HepG2 (cell line): ENCODE data around the gene TBX6. TPM values are rescaled to one million over a fixed set of nuclear protein-coding genes. Genes with fewer than 3 reads are reported as not detected.

Experiments
- HNRNPK ChIP-seq: fragments of 200-400 bp; formaldehyde crosslinking; IDR thresholded peaks from 2 replicates; pipeline ENCODE4 v1.6.1; 2018; ENCODE audit warnings: low read length, low read depth, moderate library complexity, mild to moderate bottlenecking; ENCODE audit not compliant: poor library complexity, severe bottlenecking
- MIER3 ChIP-seq: IDR thresholded peaks from 2 replicates; pipeline ENCODE4 v1.6.1; 2016; ENCODE audit warnings: missing compliant biosample characterization, borderline replicate concordance
- MYC ChIP-seq: sonication (generic); formaldehyde crosslinking; IDR thresholded peaks from 2 replicates; pipeline ENCODE4 v1.9.0; 2021; ENCODE audit warnings: missing genetic modification reagents, borderline replicate concordance
- MYNN ChIP-seq: sonication (generic); formaldehyde crosslinking; IDR thresholded peaks from 2 replicates; pipeline ENCODE4 v1.4.0; 2020; ENCODE audit warnings: mild to moderate bottlenecking, low read depth, missing genetic modification reagents
- NAIF1 ChIP-seq: sonication (generic); formaldehyde crosslinking; IDR thresholded peaks from 2 replicates; pipeline ENCODE4 v1.5.0; 2020; ENCODE audit warnings: mild to moderate bottlenecking, missing genetic modification reagents, borderline replicate concordance
- NBN ChIP-seq: fragments of 450-650 bp; conservative IDR thresholded peaks from 2 replicates; pipeline ENCODE4 v1.6.1; 2017
- RFX5 ChIP-seq: IDR thresholded peaks from 2 replicates; pipeline ENCODE4 v1.6.1; 2011; ENCODE audit warnings: low read depth, low read length, improper control_type of control experiment
- RORA ChIP-seq: sonication (generic); formaldehyde crosslinking; IDR thresholded peaks from 2 replicates; pipeline ENCODE4 v1.5.0; 2020; ENCODE audit warnings: mild to moderate bottlenecking, missing genetic modification reagents, moderate library complexity
- ZBTB38 ChIP-seq: sonication (generic); formaldehyde crosslinking; IDR thresholded peaks from 2 replicates; pipeline ENCODE4 v1.5.1; 2020; ENCODE audit warnings: mild to moderate bottlenecking, missing genetic modification reagents
- polyA plus RNA-seq, 8 experiments: library from polyadenylated mRNA; depleted of rRNA in 3 of 8; stranded (reverse) in 7 of 8; unstranded in 1 of 8; fragments of >200 nt; fragmentation: Illumina TruSeq in 4 of 8; extraction: Trizol in 4 of 8; gene quantifications; 2 replicates each; pipeline versions ENCODE4 v1.2.1 to v1.2.3, GENCODE V29; 2011 to 2016; ENCODE audit warnings: low read depth in 4 of 8, missing spikeins in 1 of 8, mixed read lengths in 1 of 8; ENCODE audit not compliant: insufficient read depth in 1 of 8
- total RNA-seq, 5 experiments: library from RNA; depleted of rRNA; stranded (reverse); fragments of >200 nt; fragmentation: Illumina TruSeq; extraction: Trizol; gene quantifications; 2 replicates each; pipeline ENCODE4 v1.2.3, GENCODE V29; 2016; ENCODE audit warnings: low read depth in 1 of 5
- TF ChIP-seq, protein P1 (sequence below): sonication (generic); formaldehyde crosslinking; IDR thresholded peaks from one replicate; pipeline ENCODE4 v1.5.1; 2020; ENCODE audit warnings: mild to moderate bottlenecking, missing genetic modification reagents; ENCODE audit errors: not compliant biosample characterization
- TF ChIP-seq, protein P2 (sequence below): IDR thresholded peaks from 2 replicates; pipeline ENCODE4 v1.4.0; 2020; ENCODE audit warnings: mild to moderate bottlenecking, missing genetic modification reagents
- TF ChIP-seq, protein P3 (sequence below): sonication (generic); formaldehyde crosslinking; IDR thresholded peaks from 2 replicates; pipeline ENCODE4 v1.4.0; 2020; ENCODE audit warnings: mild to moderate bottlenecking, missing genetic modification reagents, borderline replicate concordance
- TF ChIP-seq, protein P4 (sequence below): sonication (generic); formaldehyde crosslinking; IDR thresholded peaks from 2 replicates; pipeline ENCODE4 v1.8.1; 2023; ENCODE audit warnings: mild to moderate bottlenecking, missing genetic modification reagents

TBX6 gene
- total and polyA plus RNA-seq, 2 of the 13 experiments (the other 11 are each of a cell fraction or from before 2014, with no cell fraction given) = 0.24 to 0.42 TPM

DNA sequence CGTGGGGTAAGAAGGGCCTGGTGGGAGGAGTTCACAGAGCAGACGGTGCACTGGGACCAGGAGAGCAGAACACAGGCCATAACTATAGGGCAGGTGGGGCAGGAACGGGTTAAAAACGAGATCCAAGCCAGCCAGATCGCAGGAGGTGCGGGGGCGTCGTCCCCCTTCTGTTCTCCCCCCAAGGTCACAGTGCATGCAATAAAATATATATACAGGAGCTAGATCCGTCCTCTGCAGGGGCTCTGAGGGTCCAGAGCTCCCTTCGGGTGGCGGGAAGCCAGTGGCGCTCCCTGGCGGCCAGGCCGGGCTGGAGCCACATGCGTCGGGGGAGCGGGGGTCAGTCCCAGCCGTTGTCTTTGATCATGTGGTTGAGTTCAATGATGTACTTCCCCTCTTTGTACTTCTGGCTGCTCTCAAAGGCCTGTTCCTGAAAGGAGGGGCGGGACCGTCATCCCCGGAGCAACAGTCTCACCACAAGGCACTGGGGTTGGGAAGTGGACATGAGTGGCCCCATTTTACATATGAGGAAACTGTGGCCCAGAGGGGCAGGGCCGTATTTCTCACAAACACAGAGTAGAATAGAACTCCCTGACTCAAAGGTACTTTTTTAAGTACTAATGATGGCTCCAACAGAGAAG is 768 bp upstream of the TBX6 start (continued):
- TF ChIP-seq, protein P1, sequence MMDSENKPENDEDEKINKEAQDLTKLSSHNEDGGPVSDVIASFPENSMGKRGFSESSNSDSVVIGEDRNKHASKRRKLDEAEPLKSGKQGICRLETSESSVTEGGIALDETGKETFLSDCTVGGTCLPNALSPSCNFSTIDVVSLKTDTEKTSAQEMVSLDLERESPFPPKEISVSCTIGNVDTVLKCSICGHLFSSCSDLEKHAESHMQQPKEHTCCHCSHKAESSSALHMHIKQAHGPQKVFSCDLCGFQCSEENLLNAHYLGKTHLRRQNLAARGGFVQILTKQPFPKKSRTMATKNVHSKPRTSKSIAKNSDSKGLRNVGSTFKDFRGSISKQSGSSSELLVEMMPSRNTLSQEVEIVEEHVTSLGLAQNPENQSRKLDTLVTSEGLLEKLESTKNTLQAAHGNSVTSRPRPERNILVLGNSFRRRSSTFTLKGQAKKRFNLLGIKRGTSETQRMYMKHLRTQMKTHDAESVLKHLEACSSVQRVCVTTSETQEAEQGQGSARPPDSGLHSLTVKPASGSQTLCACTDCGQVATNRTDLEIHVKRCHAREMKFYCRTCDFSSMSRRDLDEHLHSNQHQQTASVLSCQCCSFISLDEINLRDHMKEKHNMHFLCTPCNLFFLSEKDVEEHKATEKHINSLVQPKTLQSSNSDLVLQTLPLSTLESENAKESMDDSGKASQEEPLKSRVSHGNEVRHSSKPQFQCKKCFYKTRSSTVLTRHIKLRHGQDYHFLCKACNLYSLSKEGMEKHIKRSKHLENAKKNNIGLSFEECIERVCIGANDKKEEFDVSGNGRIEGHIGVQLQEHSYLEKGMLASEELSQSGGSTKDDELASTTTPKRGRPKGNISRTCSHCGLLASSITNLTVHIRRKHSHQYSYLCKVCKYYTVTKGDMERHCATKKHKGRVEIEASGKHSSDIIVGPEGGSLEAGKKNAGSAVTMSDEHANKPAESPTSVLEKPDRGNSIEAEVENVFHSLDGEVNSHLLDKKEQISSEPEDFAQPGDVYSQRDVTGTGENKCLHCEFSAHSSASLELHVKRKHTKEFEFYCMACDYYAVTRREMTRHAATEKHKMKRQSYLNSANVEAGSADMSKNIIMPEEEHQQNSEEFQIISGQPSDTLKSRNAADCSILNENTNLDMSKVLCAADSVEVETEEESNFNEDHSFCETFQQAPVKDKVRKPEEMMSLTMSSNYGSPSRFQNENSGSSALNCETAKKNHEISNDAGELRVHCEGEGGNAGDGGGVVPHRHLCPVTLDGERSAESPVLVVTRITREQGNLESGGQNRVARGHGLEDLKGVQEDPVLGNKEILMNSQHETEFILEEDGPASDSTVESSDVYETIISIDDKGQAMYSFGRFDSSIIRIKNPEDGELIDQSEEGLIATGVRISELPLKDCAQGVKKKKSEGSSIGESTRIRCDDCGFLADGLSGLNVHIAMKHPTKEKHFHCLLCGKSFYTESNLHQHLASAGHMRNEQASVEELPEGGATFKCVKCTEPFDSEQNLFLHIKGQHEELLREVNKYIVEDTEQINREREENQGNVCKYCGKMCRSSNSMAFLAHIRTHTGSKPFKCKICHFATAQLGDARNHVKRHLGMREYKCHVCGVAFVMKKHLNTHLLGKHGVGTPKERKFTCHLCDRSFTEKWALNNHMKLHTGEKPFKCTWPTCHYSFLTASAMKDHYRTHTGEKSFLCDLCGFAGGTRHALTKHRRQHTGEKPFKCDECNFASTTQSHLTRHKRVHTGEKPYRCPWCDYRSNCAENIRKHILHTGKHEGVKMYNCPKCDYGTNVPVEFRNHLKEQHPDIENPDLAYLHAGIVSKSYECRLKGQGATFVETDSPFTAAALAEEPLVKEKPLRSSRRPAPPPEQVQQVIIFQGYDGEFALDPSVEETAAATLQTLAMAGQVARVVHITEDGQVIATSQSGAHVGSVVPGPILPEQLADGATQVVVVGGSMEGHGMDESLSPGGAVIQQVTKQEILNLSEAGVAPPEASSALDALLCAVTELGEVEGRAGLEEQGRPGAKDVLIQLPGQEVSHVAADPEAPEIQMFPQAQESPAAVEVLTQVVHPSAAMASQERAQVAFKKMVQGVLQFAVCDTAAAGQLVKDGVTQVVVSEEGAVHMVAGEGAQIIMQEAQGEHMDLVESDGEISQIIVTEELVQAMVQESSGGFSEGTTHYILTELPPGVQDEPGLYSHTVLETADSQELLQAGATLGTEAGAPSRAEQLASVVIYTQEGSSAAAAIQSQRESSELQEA (CRISPR knock-in tag) = no peak
- TF ChIP-seq, protein P2, sequence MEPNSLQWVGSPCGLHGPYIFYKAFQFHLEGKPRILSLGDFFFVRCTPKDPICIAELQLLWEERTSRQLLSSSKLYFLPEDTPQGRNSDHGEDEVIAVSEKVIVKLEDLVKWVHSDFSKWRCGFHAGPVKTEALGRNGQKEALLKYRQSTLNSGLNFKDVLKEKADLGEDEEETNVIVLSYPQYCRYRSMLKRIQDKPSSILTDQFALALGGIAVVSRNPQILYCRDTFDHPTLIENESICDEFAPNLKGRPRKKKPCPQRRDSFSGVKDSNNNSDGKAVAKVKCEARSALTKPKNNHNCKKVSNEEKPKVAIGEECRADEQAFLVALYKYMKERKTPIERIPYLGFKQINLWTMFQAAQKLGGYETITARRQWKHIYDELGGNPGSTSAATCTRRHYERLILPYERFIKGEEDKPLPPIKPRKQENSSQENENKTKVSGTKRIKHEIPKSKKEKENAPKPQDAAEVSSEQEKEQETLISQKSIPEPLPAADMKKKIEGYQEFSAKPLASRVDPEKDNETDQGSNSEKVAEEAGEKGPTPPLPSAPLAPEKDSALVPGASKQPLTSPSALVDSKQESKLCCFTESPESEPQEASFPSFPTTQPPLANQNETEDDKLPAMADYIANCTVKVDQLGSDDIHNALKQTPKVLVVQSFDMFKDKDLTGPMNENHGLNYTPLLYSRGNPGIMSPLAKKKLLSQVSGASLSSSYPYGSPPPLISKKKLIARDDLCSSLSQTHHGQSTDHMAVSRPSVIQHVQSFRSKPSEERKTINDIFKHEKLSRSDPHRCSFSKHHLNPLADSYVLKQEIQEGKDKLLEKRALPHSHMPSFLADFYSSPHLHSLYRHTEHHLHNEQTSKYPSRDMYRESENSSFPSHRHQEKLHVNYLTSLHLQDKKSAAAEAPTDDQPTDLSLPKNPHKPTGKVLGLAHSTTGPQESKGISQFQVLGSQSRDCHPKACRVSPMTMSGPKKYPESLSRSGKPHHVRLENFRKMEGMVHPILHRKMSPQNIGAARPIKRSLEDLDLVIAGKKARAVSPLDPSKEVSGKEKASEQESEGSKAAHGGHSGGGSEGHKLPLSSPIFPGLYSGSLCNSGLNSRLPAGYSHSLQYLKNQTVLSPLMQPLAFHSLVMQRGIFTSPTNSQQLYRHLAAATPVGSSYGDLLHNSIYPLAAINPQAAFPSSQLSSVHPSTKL (CRISPR knock-in tag) = peak; percentile 69
- TF ChIP-seq RORA (CRISPR knock-in tag) (0 out of 2 replicates have a peak, but pooled peaks have one; percentile 50), ZBTB38 (CRISPR knock-in tag) (0 out of 2 replicates have a peak, but pooled peaks have one; percentile 37), NAIF1 (CRISPR knock-in tag) (no peak; the same call in 1 of the 2 replicates), MIER3 (CRISPR knock-in tag) (peak; percentile 66; the same call in 1 of the 2 replicates), MYNN (CRISPR knock-in tag) (no peak), HNRNPK (no peak), MYC (CRISPR knock-in tag) (peak; percentile 97), RFX5 (no peak), NBN (no peak)
- TF ChIP-seq, protein P3, sequence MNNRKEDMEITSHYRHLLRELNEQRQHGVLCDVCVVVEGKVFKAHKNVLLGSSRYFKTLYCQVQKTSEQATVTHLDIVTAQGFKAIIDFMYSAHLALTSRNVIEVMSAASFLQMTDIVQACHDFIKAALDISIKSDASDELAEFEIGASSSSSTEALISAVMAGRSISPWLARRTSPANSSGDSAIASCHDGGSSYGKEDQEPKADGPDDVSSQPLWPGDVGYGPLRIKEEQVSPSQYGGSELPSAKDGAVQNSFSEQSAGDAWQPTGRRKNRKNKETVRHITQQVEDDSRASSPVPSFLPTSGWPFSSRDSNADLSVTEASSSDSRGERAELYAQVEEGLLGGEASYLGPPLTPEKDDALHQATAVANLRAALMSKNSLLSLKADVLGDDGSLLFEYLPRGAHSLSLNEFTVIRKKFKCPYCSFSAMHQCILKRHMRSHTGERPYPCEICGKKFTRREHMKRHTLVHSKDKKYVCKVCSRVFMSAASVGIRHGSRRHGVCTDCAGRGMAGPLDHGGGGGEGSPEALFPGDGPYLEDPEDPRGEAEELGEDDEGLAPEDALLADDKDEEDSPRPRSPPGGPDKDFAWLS (CRISPR knock-in tag) = no peak
- TF ChIP-seq, protein P4, sequence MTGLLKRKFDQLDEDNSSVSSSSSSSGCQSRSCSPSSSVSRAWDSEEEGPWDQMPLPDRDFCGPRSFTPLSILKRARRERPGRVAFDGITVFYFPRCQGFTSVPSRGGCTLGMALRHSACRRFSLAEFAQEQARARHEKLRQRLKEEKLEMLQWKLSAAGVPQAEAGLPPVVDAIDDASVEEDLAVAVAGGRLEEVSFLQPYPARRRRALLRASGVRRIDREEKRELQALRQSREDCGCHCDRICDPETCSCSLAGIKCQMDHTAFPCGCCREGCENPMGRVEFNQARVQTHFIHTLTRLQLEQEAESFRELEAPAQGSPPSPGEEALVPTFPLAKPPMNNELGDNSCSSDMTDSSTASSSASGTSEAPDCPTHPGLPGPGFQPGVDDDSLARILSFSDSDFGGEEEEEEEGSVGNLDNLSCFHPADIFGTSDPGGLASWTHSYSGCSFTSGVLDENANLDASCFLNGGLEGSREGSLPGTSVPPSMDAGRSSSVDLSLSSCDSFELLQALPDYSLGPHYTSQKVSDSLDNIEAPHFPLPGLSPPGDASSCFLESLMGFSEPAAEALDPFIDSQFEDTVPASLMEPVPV = no peak; the same call in 1 of the 2 replicates
